ENCODE data around the gene C14orf132.

C14orf132 gene

GRCh38 chr14:96121660-96122395 lies 82.7 kb downstream of the C14orf132 start:
- DNase-seq: no peak

- no peak for DNase-seq
Measured at GRCh38 chr14:96122496-96122895, 83.3 kb downstream of the C14orf132 start.

- peak in 1 of 2 experiments; percentile 44 for DNase-seq
Measured at GRCh38 chr14:96125536-96125935, 86.4 kb downstream of the C14orf132 start.

GRCh38 chr14:96126339-96126782 lies 87.2 kb downstream of the C14orf132 start:
- no peak for DNase-seq

- DNase-seq: no peak
Measured at GRCh38 chr14:96126783-96127271, 87.7 kb downstream of the C14orf132 start.

- DNase-seq: no peak
Measured at GRCh38 chr14:96129128-96129736, 90.1 kb downstream of the C14orf132 start.

- no peak for DNase-seq
Measured at GRCh38 chr14:96130391-96130790, 91.2 kb downstream of the C14orf132 start.

GRCh38 chr14:96130854-96131253 lies 91.7 kb downstream of the C14orf132 start:
- DNase-seq: peak in 1 of 2 experiments; percentile 32

GRCh38 chr14:96131836-96132235 lies 92.7 kb downstream of the C14orf132 start:
- DNase-seq: no peak

GRCh38 chr14:96134508-96134907 lies 95.3 kb downstream of the C14orf132 start:
- no peak for DNase-seq

GRCh38 chr14:96135285-96135684 lies 96.1 kb downstream of the C14orf132 start:
- no peak for DNase-seq

- DNase-seq: peak; percentile 13 to 39
Measured at GRCh38 chr14:96136371-96137005, 97.3 kb downstream of the C14orf132 start.

- no peak for DNase-seq
Measured at GRCh38 chr14:96138241-96138640, 99.1 kb downstream of the C14orf132 start.

GRCh38 chr14:96139169-96139568 lies 100.0 kb downstream of the C14orf132 start:
- no peak for DNase-seq

- DNase-seq: no peak
Measured at GRCh38 chr14:96139879-96140278, 100.7 kb downstream of the C14orf132 start.

GRCh38 chr14:96140952-96141351 lies 101.8 kb downstream of the C14orf132 start:
- no peak for DNase-seq

All from NCI-H446 (cell line).